ENCODE results near the gene TNFRSF19. TPM values are rescaled to one million over a fixed set of nuclear protein-coding genes. Genes with fewer than 3 reads are reported as not detected.
A peak's percentile ranks its signal among the peaks of the same experiment; 100 is the strongest.

Gene TNFRSF19
- total RNA-seq, 1 experiment from 2014 or later, result 130 TPM

DNA sequence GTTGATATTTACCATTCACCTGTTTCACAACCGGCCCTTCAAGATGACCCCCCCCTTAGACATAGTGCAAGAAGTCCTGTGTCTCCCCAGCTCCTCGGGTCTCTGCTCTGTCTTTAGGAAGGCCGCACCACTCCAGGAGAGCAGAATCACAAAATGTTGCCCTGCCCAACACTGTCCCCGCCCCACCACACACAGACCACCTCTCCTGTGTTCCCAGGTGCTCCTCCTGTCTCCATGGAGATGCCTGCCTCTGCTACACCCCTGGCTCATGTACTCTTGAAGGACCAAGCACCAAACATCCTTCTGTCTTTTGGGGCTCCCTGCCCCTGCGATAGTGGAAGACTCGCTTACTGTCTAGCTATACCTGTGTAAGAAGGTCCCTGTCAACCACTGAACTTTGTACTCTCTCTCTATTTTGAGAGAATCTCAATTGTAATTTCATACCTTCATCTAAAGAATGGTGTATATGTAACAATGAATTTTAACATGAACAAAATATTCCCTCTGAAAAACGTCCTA is 9.6 kb upstream of the TNFRSF19 start:
- in situ Hi-C loops (cut with HindIII; ENCODE audit: low pct_unique_long_range_greater_than_20kb, low sequenced_read_pairs), result loop anchor here (10.0 kb wide), 1 partner anchor 46 kb away; no protein-coding TSS in a partner anchor

DNA sequence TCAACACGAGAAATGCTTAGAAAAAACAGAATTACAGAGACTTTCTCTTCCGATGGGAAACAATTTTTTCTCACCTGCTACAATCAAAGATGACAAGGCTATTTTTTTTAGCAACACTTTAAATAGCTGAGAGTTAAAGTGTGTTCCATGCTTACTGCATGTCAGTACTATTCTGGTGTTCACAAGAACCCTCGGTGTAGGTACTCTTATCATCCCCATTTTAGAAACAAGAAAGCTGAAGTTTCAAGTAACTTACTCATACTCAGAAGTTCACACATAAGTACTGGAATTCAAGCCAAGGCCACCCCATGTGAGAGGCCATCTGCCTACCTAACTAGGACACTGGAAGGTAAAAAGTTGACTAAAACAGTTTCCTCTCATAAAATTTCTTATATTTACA is 9.0 kb upstream of the TNFRSF19 start:
- in situ Hi-C loops (cut with HindIII; ENCODE audit: low pct_unique_long_range_greater_than_20kb, low sequenced_read_pairs), result loop anchor here (10.0 kb wide), 1 partner anchor 46 kb away; no protein-coding TSS in a partner anchor
- DNase-seq (ENCODE audit: low read depth, low spot score), result no peak

More for the DNA sequence above, 9.6 kb upstream of the TNFRSF19 start:
- DNase-seq (ENCODE audit: low read depth, low spot score), result no peak

DNA sequence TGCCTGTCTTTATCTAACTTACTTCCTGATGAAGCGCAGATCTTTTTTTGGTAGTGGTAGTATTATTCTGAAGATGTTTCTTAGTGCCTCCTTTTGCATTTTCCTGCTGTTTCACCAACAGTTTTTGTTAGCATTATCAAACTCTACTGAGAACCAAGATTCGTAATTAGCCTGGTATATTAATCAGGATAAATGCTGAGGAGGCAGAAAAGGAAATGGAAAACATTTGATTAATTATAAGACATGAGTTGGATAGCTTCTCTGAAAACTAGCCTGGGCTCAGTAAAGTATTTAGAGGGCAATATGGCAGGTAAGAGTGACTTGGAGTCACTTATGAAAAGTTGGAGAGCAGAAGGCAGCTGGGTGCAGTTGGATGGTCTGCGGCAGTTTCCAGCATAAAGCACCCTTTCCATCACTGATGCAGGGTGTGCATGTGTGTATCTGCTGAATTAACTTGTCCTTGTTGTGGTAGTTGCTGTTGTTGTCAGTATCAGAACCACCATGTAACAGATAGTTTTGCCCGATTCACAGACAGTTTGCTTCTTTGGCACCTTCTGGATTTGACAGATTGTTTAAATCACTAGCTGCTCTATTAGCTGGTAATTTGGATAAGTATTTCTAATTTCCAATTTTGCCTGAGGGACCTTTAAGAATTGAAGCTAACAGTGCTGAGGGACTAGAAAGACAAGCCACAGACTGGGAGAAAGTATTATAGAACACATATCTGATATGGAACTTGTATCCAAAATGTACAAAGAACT is 6.9 kb upstream of the TNFRSF19 start:
- in situ Hi-C loops (cut with HindIII; ENCODE audit: low pct_unique_long_range_greater_than_20kb, low sequenced_read_pairs), result loop anchor here (10.0 kb wide), 1 partner anchor 48 kb away; no protein-coding TSS in a partner anchor
- no peak for DNase-seq (ENCODE audit: low read depth, low spot score)

DNA sequence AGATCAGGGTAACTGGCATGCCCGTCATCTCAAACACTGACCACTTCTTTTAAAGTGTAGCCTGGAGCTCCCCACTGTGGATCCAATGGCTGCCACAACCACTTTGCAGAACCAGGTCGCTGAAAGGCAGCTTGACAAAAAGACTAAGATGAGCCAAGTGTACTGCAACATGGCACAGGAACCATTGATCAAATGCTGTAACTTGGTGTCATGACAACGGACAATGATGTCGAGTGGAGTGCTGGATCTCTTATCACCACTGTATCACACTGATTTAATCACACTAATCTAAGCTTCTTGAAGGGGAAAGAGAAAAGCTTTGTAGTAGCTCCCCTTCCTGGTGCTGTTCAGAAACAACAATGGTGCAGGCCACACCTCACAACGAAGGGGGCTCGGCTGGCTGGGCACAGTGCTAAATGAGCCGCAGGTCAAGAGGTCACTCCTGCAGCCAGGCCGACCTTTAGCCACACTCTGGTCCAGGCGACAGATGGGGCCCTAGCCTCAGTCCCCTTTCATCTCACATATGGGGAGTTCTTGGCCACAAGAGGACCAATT is 2.2 kb upstream of the TNFRSF19 start:
- in situ Hi-C loops (cut with HindIII; ENCODE audit: low pct_unique_long_range_greater_than_20kb, low sequenced_read_pairs), result loop anchor here (10.0 kb wide), 1 partner anchor 53 kb away; no protein-coding TSS in a partner anchor
- DNase-seq (ENCODE audit: low read depth, low spot score), result peak; percentile 76

DNA sequence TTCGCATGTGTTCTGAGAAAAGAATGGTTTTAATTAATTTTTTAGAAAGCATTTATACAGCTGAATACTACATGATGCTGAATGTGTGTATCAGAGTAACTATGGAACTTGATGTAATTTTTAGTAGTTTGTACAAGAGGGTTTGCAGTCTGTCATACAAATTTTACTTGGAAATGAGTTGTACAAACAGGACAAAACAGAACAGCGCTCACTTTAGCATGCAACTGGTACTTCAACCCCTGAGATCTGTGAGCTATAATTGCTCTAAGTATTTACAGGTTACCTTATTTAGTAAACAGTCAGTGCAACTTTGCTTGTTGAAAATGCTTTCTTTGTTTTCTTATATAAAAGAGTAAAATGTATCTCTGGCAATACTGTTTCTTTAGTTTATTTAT is 706 bp downstream of the TNFRSF19 start:
- DNase-seq (ENCODE audit: low read depth, low spot score), result peak; percentile 71
- in situ Hi-C loops (cut with HindIII; ENCODE audit: low pct_unique_long_range_greater_than_20kb, low sequenced_read_pairs), result no loop called here

DNA sequence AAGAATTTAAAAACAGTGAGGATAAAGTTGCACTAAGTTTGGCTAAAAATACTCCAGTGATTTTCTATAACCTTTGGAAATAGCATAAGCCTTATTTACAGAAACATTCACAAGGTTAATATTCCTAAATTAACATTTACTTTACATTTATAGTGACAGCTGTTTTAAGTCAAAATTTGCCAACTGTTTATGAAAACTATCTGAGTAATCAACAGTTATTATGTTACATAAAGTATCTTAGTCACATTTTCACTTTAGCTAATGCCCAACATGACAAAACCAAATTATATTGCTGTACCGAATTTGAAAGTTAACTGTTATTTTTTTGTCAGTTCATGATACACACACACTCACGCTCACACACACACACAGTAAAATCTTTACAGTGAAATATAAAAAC is 1.2 kb downstream of the TNFRSF19 start:
- no peak for DNase-seq (ENCODE audit: low read depth, low spot score)
- in situ Hi-C loops (cut with HindIII; ENCODE audit: low pct_unique_long_range_greater_than_20kb, low sequenced_read_pairs), result no loop called here

DNA sequence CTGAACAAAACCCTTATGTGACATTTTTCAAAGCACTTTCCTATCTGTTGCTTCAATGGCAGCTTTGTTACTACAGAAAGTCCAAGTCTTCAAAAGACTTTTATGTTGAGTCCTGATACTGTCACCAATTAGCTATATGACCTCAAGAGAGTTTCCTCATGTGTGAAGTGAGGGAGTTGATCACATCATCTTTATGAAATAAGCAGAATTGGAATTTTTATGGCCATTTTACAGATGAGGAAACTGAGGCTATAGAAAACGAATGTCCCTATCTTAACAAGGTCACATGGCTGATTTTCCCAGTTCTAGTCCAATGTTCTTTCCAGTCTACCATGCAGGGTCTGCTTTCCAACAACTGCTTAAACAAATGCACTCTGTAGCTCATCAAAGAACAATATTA is 2.6 kb downstream of the TNFRSF19 start:
- DNase-seq (ENCODE audit: low read depth, low spot score), result peak; percentile 74
- in situ Hi-C loops (cut with HindIII; ENCODE audit: low pct_unique_long_range_greater_than_20kb, low sequenced_read_pairs), result no loop called here

DNA sequence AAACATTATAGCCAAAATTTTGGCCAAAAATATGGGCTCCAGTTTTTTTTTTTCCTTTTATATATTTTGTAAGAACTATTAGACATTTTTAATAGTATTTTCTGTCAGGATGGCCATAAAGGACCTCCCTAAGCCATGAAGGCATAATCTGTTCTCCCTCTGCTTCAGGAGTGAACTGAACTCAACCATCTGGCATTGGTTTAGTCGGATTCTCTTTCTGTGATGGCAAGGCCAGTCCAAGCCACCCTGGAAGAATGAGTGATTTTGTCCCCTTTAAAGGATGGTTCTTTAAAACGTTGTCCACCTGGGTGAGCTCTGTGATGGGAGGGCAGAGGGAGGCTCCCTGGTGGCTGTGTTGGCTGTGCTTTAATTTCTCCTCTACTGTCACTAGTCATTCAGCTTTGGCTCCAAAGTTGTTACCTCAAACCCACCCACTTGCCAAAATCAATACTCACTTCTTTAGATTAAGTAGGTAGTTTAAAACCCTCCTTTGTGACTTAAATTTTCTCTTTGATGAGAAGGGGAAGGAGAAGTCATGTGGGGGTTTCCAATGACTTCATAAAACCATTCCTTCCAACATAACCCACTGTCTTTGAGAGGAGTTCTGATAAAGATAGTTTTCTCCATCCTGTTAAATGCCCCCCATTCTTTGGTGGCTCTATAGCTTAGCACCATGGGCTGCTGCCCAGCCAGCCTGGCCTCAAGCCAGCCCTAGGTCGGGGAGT is 4.4 kb downstream of the TNFRSF19 start:
- peak; percentile 51 for DNase-seq (ENCODE audit: low read depth, low spot score)

DNA sequence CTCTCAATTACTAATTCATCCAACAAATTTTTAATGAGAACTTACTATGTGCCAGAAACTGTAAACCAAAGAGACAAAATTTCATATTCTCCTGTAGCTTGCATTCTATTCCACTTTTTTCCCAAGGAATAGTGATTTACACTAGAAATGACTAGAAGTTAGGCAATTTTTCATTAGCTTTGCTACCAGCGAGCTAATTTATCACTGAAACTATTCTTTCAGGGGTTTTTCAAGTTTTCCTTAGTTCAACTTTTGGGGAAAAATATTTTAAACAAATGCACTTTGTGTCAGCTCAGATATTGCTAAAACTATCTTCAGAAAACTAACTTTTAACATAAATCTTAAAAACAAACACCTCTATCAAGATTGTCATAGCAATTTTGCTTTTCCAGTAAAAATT is 5.4 kb downstream of the TNFRSF19 start:
- in situ Hi-C loops (cut with HindIII; ENCODE audit: low pct_unique_long_range_greater_than_20kb, low sequenced_read_pairs), result no loop called here
- no peak for DNase-seq (ENCODE audit: low read depth, low spot score)

More for the DNA sequence above, 4.4 kb downstream of the TNFRSF19 start:
- in situ Hi-C loops (cut with HindIII; ENCODE audit: low pct_unique_long_range_greater_than_20kb, low sequenced_read_pairs), result no loop called here

DNA sequence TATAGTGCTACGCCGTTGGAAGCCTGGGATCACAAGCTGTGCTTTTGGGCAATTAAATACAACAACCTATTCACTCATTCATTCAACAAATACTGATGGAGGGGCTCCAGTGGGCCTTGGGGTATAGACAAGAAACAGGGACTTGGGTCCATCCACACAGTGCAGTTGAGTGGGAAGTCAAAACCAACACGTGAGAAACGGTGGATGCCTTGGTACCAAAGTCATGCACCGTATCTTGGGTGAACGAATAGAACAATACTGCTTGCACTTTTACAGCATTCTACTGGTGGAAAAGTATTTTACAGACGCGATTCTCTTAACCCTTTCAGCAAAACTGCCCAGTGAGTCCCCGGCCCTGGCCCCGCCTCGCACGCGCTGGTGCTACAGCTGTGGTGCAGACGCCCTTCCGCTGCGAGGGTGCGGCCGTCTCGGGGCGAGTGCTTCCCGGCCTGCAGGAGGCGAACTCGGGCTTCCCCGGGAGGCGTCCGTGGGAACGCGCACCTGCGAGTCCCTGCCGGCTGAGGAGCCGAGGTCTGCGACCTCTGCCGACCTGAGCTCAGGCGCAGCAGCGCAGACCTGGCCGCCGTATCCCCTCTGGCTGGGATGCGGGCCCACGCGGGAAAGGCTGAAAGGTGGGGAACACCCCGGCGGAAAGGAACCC is 8.3 kb downstream of the TNFRSF19 start:
- in situ Hi-C loops (cut with HindIII; ENCODE audit: low pct_unique_long_range_greater_than_20kb, low sequenced_read_pairs), result no loop called here
- DNase-seq (ENCODE audit: low read depth, low spot score), result peak; percentile 67

DNA sequence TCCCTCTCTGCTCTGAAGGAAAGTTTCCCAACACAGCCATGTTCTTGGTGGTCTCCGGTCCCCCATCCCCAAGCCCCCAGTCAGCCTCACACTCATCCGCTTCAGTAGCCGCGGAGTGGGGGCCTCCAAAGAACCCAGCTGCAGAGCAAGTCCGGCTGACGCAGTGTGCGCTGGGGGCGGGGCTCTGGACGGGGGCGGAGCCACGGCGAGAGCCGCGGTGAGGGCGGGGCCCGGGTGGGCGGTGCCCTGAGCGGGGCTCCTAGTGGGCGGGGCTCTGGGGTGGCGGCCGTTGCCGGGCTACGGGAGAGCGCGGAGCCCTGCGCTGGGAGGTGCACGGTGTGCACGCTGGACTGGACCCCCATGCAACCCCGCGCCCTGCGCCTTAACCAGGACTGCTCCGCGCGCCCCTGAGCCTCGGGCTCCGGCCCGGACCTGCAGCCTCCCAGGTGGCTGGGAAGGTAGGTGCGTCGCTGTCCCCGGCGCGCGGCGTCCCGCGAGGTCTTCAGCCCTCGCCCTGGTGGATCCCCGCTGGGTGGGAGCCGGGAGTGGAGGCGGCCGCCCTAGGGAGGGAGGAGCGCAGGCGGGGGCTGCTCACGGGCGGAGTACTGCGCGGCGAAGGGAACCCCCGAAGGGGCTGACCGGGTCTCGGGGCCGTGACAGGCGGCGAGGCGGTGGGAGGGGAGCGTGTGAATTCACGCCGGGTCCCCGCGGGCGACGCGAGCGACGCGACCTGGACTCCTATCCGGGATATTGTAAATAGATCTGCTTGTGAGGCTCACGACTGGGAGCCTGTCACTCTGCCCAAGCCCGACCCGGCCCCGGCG is 9.1 kb downstream of the TNFRSF19 start:
- in situ Hi-C loops (cut with HindIII; ENCODE audit: low pct_unique_long_range_greater_than_20kb, low sequenced_read_pairs), result no loop called here
- DNase-seq (ENCODE audit: low read depth, low spot score), result peak; percentile 90

DNA sequence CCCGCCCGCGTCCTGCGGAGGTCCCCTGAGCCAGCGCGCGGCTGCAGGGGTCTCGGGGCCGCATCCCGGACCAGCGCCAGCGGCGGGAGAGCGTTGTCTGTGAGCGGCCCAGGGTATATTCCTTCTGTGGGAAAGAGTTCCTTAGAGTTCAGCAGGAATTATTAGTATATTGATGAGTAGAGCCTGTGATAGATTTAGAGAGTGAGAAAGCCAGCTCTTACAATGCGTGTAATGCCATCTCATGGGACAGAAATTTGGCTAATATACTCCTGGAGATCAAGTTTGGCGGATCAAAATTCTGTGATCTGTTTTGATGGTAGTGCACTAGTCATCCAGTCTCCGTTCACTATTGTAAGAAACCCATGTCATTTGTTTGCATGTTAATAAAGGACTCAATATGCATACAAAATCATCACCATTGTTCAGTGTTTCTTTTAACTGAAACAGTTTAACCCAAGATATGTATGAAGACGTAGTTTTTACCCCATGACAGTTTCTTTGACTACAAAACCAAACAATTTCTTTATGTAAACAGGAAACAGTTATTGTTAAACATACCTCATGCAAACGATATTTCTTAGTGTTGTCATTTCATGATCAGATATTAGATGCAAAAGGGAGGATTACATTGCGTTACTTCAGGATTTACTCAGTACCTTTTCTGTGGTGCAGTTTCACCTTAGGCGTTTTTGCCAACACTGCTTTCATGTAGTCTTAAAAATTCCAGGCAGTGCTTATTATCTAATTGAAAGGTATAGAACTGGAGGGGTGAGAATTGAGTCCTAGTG is 9.9 kb downstream of the TNFRSF19 start:
- peak; percentile 42 for DNase-seq (ENCODE audit: low read depth, low spot score)
- in situ Hi-C loops (cut with HindIII; ENCODE audit: low pct_unique_long_range_greater_than_20kb, low sequenced_read_pairs), result no loop called here

DNA sequence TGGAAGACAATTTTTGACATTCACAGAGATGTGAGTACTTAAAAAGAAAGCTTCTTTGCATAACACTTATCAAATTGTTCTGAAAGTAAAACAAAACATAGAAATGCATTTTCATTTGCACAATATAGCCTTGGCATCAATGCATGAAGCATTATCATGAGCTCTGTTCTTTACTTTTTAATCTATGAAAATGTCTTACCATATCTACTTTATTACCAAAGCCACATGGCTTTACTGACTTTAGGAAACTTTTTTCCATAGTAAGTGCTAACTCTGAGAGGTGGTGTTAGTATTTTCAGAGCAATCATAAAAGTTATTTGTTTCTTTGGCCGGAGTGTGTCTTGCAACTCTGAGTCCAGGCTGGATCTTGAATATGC is 10.5 kb downstream of the TNFRSF19 start:
- DNase-seq (ENCODE audit: low read depth, low spot score), result no peak
- in situ Hi-C loops (cut with HindIII; ENCODE audit: low pct_unique_long_range_greater_than_20kb, low sequenced_read_pairs), result no loop called here

DNA sequence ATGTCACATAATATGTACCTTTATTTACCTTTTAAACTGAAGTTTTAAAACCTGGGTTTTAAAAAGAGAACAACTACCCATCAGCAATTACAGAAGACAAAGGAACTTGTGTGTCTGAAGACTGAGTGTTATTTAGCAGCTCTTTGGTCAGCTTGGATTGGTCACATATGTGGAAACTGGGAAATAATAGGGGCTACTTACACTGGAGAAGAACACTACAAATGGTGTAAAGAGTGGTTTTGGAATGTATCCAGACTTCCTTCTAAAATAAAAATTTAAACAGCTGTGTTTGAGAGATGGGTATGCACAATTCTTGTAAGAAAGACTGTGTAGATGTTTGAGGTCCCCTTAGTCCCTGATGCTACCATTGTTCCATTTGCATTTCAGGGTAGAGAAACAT is 13.3 kb downstream of the TNFRSF19 start:
- DNase-seq (ENCODE audit: low read depth, low spot score), result peak; percentile 60
- in situ Hi-C loops (cut with HindIII; ENCODE audit: low pct_unique_long_range_greater_than_20kb, low sequenced_read_pairs), result no loop called here

DNA sequence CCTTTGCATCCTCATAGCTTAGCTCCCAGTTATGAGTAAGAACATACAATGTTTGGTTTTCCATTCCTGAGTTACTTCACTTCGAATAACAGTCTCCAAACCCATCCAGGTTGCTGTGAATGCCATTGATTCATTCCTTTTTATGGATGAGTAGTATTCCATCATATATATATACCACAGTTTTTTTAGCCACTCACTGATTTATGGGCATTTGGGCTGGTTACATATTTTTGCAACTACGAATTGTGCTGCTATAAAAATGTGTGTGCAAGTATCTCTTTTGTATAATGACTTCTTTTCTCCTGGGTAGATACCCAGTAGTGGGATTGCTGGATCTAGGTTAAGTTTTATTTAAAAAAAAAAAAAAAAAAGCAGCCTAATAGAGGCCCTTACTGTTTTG is 14.1 kb downstream of the TNFRSF19 start:
- in situ Hi-C loops (cut with HindIII; ENCODE audit: low pct_unique_long_range_greater_than_20kb, low sequenced_read_pairs), result no loop called here
- DNase-seq (ENCODE audit: low read depth, low spot score), result no peak

DNA sequence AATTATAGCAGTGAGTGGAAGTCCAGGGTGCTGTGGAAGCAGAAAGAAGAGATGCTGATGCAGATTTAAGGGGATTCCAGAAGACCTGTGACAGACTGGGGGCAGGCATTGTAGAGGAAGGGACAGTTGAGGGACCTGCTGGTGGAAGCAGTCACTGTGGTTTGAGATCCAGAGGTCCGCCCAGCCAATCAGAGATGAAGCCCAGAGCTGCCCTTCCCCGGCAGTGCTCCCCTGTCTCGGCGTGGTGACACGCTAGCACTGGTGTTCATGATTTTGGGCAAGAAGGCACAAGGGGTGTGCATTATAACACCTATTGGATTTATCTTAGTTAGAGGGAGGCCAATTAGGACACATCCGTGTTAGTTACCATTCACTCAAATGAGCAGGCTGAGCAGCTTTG is 16.1 kb downstream of the TNFRSF19 start:
- no peak for DNase-seq (ENCODE audit: low read depth, low spot score)
- in situ Hi-C loops (cut with HindIII; ENCODE audit: low pct_unique_long_range_greater_than_20kb, low sequenced_read_pairs), result no loop called here

All from SK-MEL-5 (cell line).